CD4-positive, alpha-beta T cell (primary cell): Measurements from ENCODE around the gene NDUFB6. TPM values are rescaled to one million over a fixed set of nuclear protein-coding genes. Genes with fewer than 3 reads are reported as not detected.

Source experiments
- ATAC-seq: fragments of 200-7000 bp; cut with Tn5 transposase; one replicate; pipeline ENCODE4 v1.10.0; 2022; ENCODE audit warnings: mild to moderate bottlenecking; ENCODE audit not compliant: poor library complexity
- CTCF ChIA-PET: fragments of 350-600 bp; sonication (Branson Sonifier 250); formaldehyde crosslinking; loops from one replicate; lab custom pipeline; 2021; ENCODE audit warnings: antibody characterized with exemption, inconsistent platforms; lab: Charles Lee
- POLR2A ChIA-PET: fragments of 350-600 bp; sonication (Branson Sonifier 250); formaldehyde crosslinking; loops from one replicate; lab custom pipeline; 2021; ENCODE audit warnings: antibody characterized with exemption, inconsistent platforms; lab: Charles Lee
- DNase-seq, 14 experiments: peaks; one replicate each; pipeline ENCODE4 v3.0.0-alpha.2; 2013 to 2020; ENCODE audit warnings: mixed read lengths in 2 of 14
- H3K27ac ChIP-seq, 2 donors: one replicate each; pipeline versions ENCODE4 v1.5.1 to v1.7.0; 2013; ENCODE audit warnings: low read length in 2 of 2, low read depth in 1 of 2, mild to moderate bottlenecking in 1 of 2
- H3K27me3 ChIP-seq, 2 experiments: 1 replicate in 1 of 2; 2 replicates in 1 of 2; pipeline versions ENCODE4 v1.6.1 to v1.7.0; 2013; ENCODE audit warnings: low read length in 2 of 2, control low read depth in 1 of 2, mild to moderate bottlenecking in 1 of 2, moderate library complexity in 1 of 2; ENCODE audit not compliant: insufficient read depth in 2 of 2, control insufficient read depth in 1 of 2
- H3K36me3 ChIP-seq: one replicate; pipeline ENCODE4 v1.6.1; 2013; ENCODE audit warnings: low read length, control low read depth; ENCODE audit not compliant: insufficient read depth
- H3K4me1 ChIP-seq: one replicate; pipeline ENCODE4 v1.6.1; 2013; ENCODE audit warnings: low read length, control low read depth; ENCODE audit not compliant: insufficient read depth
- H3K4me3 ChIP-seq: one replicate; pipeline ENCODE4 v1.5.1; 2013; ENCODE audit warnings: mild to moderate bottlenecking, low read length, moderate library complexity
- H3K9me3 ChIP-seq, 2 experiments: 1 replicate in 1 of 2; 2 replicates in 1 of 2; pipeline versions ENCODE4 v1.6.1 to v1.7.0; 2013; ENCODE audit warnings: low read length in 2 of 2, mild to moderate bottlenecking in 2 of 2, control low read depth in 1 of 2, moderate library complexity in 1 of 2; ENCODE audit not compliant: control insufficient read depth in 1 of 2, insufficient read depth in 1 of 2
- H3K27ac Mint-ChIP-seq: one replicate; pipeline ENCODE4 v1.8.0; 2020; ENCODE audit warnings: mixed read lengths
- H3K27me3 Mint-ChIP-seq: one replicate; pipeline ENCODE4 v1.8.0; 2021; ENCODE audit warnings: mixed read lengths
- H3K36me3 Mint-ChIP-seq: one replicate; pipeline ENCODE4 v1.8.0; 2021; ENCODE audit warnings: low read depth, mixed read lengths
- H3K4me1 Mint-ChIP-seq: one replicate; pipeline ENCODE4 v1.8.0; 2021; ENCODE audit warnings: low read depth, mixed read lengths
- H3K4me3 Mint-ChIP-seq: one replicate; pipeline ENCODE4 v1.8.0; 2020; ENCODE audit warnings: mild to moderate bottlenecking, mixed read lengths
- H3K9me3 Mint-ChIP-seq: one replicate; pipeline ENCODE4 v1.8.0; 2020; ENCODE audit warnings: mixed read lengths
- CTCF ChIP-seq: fragments of 200-600 bp; IDR thresholded peaks from one replicate; pipeline ENCODE4 v1.8.0; 2022; ENCODE audit warnings: antibody characterized with exemption, mild to moderate bottlenecking
- intact Hi-C, 2 experiments: fragments of 100-400 bp; cut with DNase I in 1 of 2; cut with micrococcal nuclease in 1 of 2; formaldehyde crosslinking; loops; one replicate each; pipeline versions ENCODE4 v1.15.1 to v1.9.0; 2023 to 2025; cut with DNase I, micrococcal nuclease
- total RNA-seq, 174 experiments: library from RNA in 2 of 174; stranded (reverse) in 2 of 174; gene quantifications; one replicate each; pipeline ENCODE4 v1.2.3 and lab custom pipeline; 2021 to 2026

Gene NDUFB6
- total RNA-seq, 2 experiments from 2014 or later = 11.9 to 12.3 TPM

DNA sequence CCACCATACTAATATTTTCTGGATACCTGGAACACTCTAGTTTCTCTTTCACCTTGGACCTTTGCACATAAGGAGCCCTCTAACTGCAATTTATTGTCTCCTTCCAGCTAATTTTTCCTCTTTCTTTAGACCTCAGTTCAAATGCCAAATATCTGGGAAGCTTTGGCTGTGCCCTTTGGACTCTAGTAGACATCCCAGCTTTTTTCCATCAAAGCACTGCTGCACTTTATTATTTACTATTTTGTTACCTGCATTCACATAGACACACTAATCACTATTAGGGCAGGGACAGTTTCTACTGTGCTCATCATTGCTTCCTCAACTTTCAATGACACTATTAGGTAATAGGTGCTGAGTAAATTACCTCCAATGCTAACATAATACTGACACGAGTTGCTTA is 49.0 kb downstream of the NDUFB6 start:
- intact Hi-C loops = loop anchor here (2.0 to 10.0 kb wide), 4 partner anchors 33 to 141 kb away; no protein-coding TSS in a partner anchor
- peaks cover 8% of the 10 kb centered on the region for H3K36me3 ChIP-seq
- Mint-ChIP-seq H3K9me3 (no peaks in the 10 kb centered on the region), H3K4me3 (peak overlapping the region; percentile 96), H3K27me3 (no peaks in the 10 kb centered on the region), H3K27ac (peak overlapping the region; percentile 93), H3K36me3 (peaks cover 47% of the 10 kb centered on the region), H3K4me1 (peaks cover 57% of the 10 kb centered on the region)
- DNase-seq = no peak
- ChIA-PET POLR2A (interaction anchor here (4.4 kb wide), 1 partner anchor 27 kb away, joined by 127 read pairs; the partner anchor contains the start of genes SMIM27 and TOPORS), CTCF (no interaction called here)
- H3K9me3 ChIP-seq = no peaks in the 10 kb centered on the region
- ATAC-seq = no peak
- no peak for TF ChIP-seq CTCF
- H3K4me3 ChIP-seq = no peak overlapping the region
- peak overlapping the region in 1 of 2 donors; percentile 13 for H3K27ac ChIP-seq
- H3K4me1 ChIP-seq = peaks cover 23% of the 10 kb centered on the region
- H3K27me3 ChIP-seq = no peaks in the 10 kb centered on the region

- peaks cover 13% of the 10 kb centered on the region for H3K36me3 ChIP-seq
- H3K4me1 ChIP-seq = peaks cover 10% of the 10 kb centered on the region
- ChIA-PET POLR2A (interaction anchor here (1.4 to 1.5 kb wide), 2 partner anchors 8 to 10 kb away, joined by 5 to 11 read pairs; partner anchors contain the start of gene RIGI), CTCF (interaction anchor here (2.0 to 2.3 kb wide), 2 partner anchors 54 to 139 kb away, joined by 5 to 6 read pairs; partner anchors contain the start of gene NDUFB6)
- H3K4me1 Mint-ChIP-seq = peaks cover 48% of the 10 kb centered on the region
- DNase-seq = no peak
- no peak for TF ChIP-seq CTCF
- H3K4me3 ChIP-seq = no peak overlapping the region
- H3K36me3 Mint-ChIP-seq = peaks cover 71% of the 10 kb centered on the region
- ATAC-seq = no peak
- no peak overlapping the region for H3K27ac ChIP-seq
- no peaks in the 10 kb centered on the region for H3K27me3 ChIP-seq
- no peak overlapping the region for H3K4me3 Mint-ChIP-seq
- no peaks in the 10 kb centered on the region for H3K9me3 ChIP-seq
- no peak overlapping the region for H3K27ac Mint-ChIP-seq
- intact Hi-C loops = no loop called here
- H3K27me3 Mint-ChIP-seq = no peaks in the 10 kb centered on the region
- H3K9me3 Mint-ChIP-seq = peaks cover 3% of the 10 kb centered on the region
These were observed 54.7 kb downstream of the NDUFB6 start for GRCh38 chr9:32518276-32518675.

DNA sequence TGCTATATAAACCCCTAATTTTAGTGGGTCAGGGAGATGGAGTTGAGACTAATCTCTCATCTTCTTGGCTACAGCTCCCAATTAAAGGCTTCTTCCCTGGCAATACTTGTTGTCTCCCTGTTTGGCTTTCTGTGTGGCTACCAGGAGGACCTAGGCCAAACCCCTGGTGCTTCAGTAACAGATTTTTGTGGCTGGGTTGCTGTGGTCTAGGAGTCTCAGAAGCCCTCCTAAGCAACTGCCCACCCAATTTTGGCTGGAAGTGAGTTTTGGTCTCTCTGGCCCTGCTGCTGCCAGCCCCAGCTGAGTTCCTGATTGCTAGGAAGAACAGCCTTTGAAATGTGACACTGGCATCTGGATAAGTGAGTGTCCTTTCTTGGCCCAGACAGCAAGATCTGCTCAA is 56.7 kb downstream of the NDUFB6 start:
- peaks cover 5% of the 10 kb centered on the region for H3K4me1 ChIP-seq
- ATAC-seq (no peak), DNase-seq (no peak)
- Mint-ChIP-seq H3K4me1 (peaks cover 48% of the 10 kb centered on the region), H3K4me3 (no peak overlapping the region), H3K27ac (no peak overlapping the region), H3K27me3 (no peaks in the 10 kb centered on the region), H3K36me3 (peaks cover 63% of the 10 kb centered on the region), H3K9me3 (peaks cover 3% of the 10 kb centered on the region)
- intact Hi-C loops = no loop called here
- ChIA-PET CTCF (interaction anchor here (0.8 to 2.0 kb wide), 2 partner anchors 56 to 137 kb away, joined by 3 to 6 read pairs; partner anchors contain the start of gene NDUFB6), POLR2A (interaction anchor here (0.7 kb wide), 1 partner anchor 10 kb away, joined by 6 read pairs; the partner anchor contains the start of gene RIGI)
- H3K27ac ChIP-seq = no peak overlapping the region
- peaks cover 10% of the 10 kb centered on the region for H3K36me3 ChIP-seq
- no peaks in the 10 kb centered on the region for H3K27me3 ChIP-seq
- no peaks in the 10 kb centered on the region for H3K9me3 ChIP-seq
- no peak overlapping the region for H3K4me3 ChIP-seq
- TF ChIP-seq CTCF = no peak
